GM18505 (cell line): ENCODE measurements around the gene PTPMT1.
A peak's percentile ranks its signal among the peaks of the same experiment; 100 is the strongest.
"Not testable (repeated sequence)": the region's sequence is repeated elsewhere in the genome, so short reads cannot be mapped to it uniquely, and the experiment has no call there.

Experiments
- ATAC-seq: cut with Tn5 transposase; IDR thresholded peaks from one replicate; pipeline ENCODE4 v1.9.1; 2021; ENCODE audit not compliant: unreplicated experiment
- POLR2A ChIP-seq: IDR thresholded peaks from 4 replicates; pipeline ENCODE4 v1.6.1; 2011; ENCODE audit warnings: borderline replicate concordance; ENCODE audit not compliant: insufficient read depth, insufficient read length; ENCODE audit errors: extremely low read depth

Gene PTPMT1

DNA sequence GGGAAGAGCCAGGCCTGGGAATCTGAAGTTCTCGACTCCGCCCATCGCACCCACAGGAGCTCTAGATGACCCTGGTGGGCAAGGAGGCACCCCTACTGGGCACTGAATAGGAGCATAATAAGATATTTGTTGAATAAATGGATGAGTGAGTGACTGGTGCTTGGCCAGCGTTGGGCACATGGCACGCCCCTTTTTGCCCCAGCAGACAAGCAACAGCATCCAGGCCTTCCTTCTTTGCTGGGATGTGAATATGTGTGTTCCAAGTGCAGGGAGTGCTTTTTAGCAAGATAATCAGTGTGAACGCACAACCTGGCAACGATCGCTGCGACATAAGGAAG, 12.0 kb upstream of the PTPMT1 start:
- TF ChIP-seq POLR2A = no peak
- ATAC-seq = peak; percentile 24

DNA sequence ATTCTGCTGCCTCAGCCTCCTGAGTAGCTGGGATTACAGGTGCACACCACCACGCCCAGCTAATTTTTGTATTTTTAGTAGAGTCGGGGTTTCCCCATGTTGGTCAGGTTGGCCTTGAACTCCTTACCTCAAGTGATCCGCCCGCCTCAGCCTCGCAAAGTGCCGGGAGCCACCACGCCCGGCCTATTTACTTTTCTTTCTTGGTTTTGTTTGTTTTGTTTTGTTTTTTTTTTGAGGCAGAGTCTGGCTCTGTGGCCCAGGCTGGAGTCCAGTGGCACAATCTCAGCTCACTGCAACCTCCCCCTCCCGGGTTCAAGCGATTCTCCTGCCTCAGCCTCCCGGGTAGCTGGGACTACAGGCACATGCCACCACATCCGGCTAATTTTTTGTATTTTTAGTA, 8.4 kb upstream of the PTPMT1 start:
- ATAC-seq = not testable (repeated sequence)

- no peak for TF ChIP-seq POLR2A
- no peak for ATAC-seq
These were observed 6.7 kb upstream of the PTPMT1 start for GRCh38 chr11:47558695-47559094.

DNA sequence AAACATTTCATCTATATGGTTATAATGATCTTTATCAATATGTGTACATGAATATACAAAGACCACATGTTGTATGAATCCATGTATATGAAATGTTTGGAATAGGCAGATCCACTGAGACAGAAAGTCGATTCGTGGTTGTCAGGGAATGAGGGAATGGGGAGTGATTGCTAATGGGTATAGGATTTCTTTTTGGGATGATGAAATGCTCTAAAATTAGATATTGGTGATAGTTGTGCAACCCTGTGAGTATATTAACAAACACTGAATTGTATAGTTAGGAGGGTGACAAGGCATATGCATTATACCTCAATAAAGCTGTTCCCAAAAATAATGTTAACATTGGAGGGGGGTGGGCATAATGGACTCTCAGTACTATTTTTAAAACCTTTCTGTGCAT, 5.0 kb upstream of the PTPMT1 start:
- TF ChIP-seq POLR2A = no peak
- no peak for ATAC-seq

DNA sequence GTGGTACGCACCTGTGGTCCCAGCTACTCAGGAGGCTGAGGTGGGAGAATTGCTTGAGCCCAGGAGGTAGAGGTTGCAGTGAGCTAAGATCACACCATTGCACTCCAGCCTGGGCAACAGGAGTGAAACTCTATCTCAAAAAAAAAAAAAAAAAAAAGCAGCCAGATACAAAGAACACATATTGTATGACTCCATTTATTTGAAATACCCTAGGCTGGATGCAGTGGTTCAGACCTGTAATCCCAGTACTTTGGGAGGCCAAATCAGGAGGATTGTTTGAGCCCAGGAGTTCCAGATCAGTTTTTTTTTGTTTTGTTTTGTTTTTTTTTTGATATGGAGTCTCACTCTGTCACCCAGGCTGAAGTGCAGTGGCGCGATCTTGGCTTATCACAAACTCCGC, 3.0 kb upstream of the PTPMT1 start:
- not testable (repeated sequence) for ATAC-seq

GRCh38 chr11:47564366-47564765, 1.0 kb upstream of the PTPMT1 start:
- not testable (repeated sequence) for ATAC-seq

GRCh38 chr11:47564933-47565339, 463 bp upstream of the PTPMT1 start:
- ATAC-seq = no peak

DNA sequence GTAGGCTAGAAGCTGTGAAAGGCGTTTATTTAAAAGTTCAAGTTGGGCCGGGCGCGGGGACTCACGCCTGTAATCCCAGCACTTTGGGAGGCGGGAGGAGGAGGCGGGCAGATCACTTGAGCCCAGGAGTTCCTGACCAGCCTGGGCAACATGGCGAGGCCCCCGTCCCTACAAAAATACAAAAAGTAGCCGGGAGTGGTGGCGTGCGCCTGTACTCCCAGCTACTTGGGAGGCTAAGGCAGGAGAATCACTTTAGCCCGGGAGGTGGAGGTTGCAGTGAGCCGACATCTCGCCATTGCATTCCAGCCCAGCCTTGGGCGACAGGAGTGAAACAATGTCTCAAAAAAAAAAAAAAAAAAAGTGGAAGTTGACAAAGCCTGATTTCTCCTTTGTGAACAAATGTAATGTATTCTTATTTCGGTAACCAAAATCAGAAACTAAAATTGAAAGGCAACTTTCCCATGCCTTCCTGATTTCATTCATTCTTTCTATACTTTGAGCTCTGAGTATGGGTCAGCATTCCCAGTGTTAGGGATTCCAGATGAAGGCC, 825 bp downstream of the PTPMT1 start:
- no peak for TF ChIP-seq POLR2A
- ATAC-seq = peak; percentile 6

More at GRCh38 chr11:47564933-47565339, 463 bp upstream of the PTPMT1 start:
- TF ChIP-seq POLR2A = no peak

DNA sequence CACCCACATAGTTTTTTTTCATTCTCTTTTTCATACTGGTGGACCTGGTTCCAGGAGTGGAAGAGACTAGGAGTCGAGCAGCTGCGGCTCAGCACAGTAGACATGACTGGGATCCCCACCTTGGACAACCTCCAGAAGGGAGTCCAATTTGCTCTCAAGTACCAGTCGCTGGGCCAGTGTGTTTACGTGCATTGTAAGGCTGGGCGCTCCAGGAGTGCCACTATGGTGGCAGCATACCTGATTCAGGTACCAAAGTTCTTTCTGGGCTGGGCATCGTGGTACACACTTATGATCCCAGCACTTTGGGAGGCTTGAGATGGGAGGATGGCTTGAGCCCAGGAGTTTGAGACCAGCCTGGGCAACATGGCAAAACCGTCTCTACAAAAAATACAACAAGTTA, 4.2 kb downstream of the PTPMT1 start:
- no peak for ATAC-seq
- TF ChIP-seq POLR2A = no peak

DNA sequence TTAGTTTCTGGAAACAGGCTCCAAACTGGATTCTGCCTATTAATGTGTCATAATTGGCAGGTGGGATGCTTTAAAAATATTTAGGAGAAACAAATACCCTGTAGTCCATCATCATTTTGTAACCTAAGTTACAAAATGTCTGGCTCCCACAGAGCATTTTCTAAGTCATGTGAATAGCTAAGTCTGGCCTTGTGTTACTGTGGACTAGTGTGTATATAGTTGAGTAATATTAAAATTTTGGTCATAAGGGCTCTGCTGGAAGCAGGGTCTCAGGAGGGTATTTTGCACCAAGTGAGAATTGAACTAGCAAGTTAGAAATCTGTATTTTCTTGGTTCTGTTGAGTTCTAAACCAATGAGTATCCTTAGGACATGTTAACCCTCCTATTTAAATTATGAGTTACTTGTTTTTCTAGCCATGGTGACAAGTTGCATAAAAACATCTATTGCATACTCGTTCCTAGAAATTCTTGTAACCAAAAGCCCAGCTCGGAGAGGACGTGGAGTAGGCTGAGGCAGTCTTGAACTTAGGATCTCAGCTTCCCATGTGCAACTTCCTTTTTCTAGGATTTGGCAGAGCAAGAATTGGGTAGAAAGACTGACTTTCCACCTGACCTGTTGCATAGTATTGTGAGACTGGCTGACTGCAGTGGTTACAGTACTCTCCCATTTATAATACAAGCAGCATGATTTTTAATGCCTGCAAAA, 5.4 kb downstream of the PTPMT1 start:
- no peak for TF ChIP-seq POLR2A
- no peak for ATAC-seq

GRCh38 chr11:47571357-47571729, 5.9 kb downstream of the PTPMT1 start:
- ATAC-seq = no peak
- TF ChIP-seq POLR2A = no peak

GRCh38 chr11:47571895-47572294, 6.5 kb downstream of the PTPMT1 start:
- no peak for TF ChIP-seq POLR2A
- ATAC-seq = no peak

DNA sequence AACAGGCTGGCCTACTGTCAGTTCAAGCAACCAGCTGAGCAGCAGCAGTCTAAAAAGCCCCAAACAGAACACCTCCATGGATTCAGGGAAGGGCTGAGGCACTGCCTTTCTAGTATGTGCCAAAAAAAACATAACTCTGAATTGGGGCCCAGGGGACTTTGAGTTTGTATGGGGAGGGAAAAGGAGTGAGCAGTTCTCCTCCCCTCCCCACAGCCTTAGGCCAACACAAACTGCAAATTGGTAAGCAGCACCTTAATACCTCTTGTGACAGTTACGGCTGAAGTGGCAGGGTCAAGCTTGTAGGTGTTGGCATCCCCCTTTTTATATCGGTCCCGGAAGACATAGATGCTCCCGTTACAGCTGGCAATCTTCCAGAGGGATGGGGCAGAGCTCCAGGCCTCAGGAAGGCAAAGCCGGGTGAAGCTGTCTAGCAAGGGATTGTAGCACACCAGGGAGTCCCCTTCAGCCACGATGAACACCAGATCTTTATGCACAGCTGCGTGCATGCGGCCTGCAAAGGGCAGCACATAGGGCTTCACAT, 7.4 kb downstream of the PTPMT1 start:
- no peak for ATAC-seq
- no peak for TF ChIP-seq POLR2A

GRCh38 chr11:47573321-47573720, 7.9 kb downstream of the PTPMT1 start:
- no peak for ATAC-seq
- TF ChIP-seq POLR2A = no peak
